ENCODE measurements around the gene IQCH. TPM values are rescaled to one million over a fixed set of nuclear protein-coding genes. Genes with fewer than 3 reads are reported as not detected.

The IQCH gene
- total and polyA plus RNA-seq, 10 donors, result 0.12 to 2.3 (median 1.3) TPM

GRCh38 chr15:67463488-67463887 lies 208.9 kb downstream of the IQCH start:
- intact Hi-C loops (cut with DNase I; ENCODE audit: low total_unique reads), result no loop called here
- Histone ChIP-seq H3K4me1 (no peaks in the 10 kb centered on the region), H3K27ac (no peak overlapping the region), H3K4me3 (no peak overlapping the region), H3K27me3 (replicated peaks in 1 of 7) (no peaks in the 10 kb centered on the region), H3K9me3 (no peaks in the 10 kb centered on the region), H3K36me3 (peaks cover 0 to 6% (median 0%) of the 10 kb centered on the region in 6 donors)
- TF ChIP-seq POLR2AphosphoS5 (IDR thresholded peaks at IDR 0.05) (no peak), POLR2A (IDR thresholded peaks at IDR 0.05) (no peak)
- TF ChIP-seq, protein P1, sequence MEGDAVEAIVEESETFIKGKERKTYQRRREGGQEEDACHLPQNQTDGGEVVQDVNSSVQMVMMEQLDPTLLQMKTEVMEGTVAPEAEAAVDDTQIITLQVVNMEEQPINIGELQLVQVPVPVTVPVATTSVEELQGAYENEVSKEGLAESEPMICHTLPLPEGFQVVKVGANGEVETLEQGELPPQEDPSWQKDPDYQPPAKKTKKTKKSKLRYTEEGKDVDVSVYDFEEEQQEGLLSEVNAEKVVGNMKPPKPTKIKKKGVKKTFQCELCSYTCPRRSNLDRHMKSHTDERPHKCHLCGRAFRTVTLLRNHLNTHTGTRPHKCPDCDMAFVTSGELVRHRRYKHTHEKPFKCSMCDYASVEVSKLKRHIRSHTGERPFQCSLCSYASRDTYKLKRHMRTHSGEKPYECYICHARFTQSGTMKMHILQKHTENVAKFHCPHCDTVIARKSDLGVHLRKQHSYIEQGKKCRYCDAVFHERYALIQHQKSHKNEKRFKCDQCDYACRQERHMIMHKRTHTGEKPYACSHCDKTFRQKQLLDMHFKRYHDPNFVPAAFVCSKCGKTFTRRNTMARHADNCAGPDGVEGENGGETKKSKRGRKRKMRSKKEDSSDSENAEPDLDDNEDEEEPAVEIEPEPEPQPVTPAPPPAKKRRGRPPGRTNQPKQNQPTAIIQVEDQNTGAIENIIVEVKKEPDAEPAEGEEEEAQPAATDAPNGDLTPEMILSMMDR (IDR thresholded peaks at IDR 0.05 in 8 of 11, conservative IDR thresholded peaks at IDR 0.05 in 3 of 11), result no peak
- DNase-seq, result no peak

DNA sequence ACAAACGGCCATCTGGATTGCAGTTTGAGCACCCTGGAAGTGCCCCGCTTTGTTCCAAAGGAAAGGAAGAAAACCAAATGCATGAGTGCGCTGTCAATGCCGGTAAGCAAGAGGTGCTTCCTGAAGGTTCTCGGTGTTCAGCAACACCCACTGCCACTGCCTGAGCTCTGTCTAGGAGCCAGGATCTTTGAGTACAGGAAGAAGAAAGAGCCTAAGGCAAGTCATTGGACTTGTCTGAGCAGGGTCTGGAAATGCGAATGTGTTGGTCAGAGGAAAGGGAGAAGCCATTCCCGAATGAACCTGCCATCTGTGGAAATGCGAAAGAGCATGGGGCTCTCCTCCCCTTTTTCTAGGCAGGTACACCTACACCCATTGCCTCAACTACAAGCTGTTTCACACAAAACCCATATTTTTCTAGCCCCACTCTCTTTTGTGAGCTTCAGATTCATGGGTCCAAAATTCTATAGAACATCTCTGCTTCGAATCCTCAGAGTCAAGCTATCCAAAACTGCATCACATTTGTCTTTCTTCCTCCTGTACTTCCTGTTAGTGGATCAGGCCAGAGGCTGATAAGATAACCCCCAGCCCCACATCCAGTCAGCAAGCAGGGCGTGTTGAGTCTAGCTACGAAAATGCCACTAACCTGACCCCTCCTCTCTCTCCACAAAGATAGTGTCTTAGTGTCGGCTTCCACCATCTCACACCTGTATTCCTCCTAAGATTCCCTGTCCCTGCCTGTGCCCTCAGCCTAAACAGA lies 210.8 kb downstream of the IQCH start:
- Histone ChIP-seq H3K36me3 (peaks cover 0 to 6% (median 0%) of the 10 kb centered on the region in 6 donors), H3K4me1 (no peaks in the 10 kb centered on the region), H3K4me3 (no peak overlapping the region), H3K27ac (no peak overlapping the region), H3K27me3 (replicated peaks in 1 of 7) (no peaks in the 10 kb centered on the region), H3K9me3 (no peaks in the 10 kb centered on the region)
- DNase-seq, result no peak
- TF ChIP-seq POLR2AphosphoS5 (IDR thresholded peaks at IDR 0.05), result no peak
- TF ChIP-seq POLR2A (IDR thresholded peaks at IDR 0.05), result no peak
- TF ChIP-seq, protein P1 (IDR thresholded peaks at IDR 0.05 in 8 of 11, conservative IDR thresholded peaks at IDR 0.05 in 3 of 11), result no peak
- intact Hi-C loops (cut with DNase I; ENCODE audit: low total_unique reads), result no loop called here
- 88 to 94% (median 92%) methylated on average over 12 of the region's 12 CpGs for WGBS, 5 donors

- Histone ChIP-seq H3K4me3 (no peak overlapping the region), H3K27me3 (replicated peaks in 1 of 7) (no peaks in the 10 kb centered on the region), H3K36me3 (peaks cover 0 to 6% (median 0%) of the 10 kb centered on the region in 6 donors), H3K27ac (no peak overlapping the region), H3K9me3 (no peaks in the 10 kb centered on the region), H3K4me1 (no peaks in the 10 kb centered on the region)
- TF ChIP-seq, protein P1 (IDR thresholded peaks at IDR 0.05 in 8 of 11, conservative IDR thresholded peaks at IDR 0.05 in 3 of 11), result no peak
- TF ChIP-seq POLR2AphosphoS5 (IDR thresholded peaks at IDR 0.05) (no peak), POLR2A (IDR thresholded peaks at IDR 0.05) (no peak)
- no peak for DNase-seq
- intact Hi-C loops (cut with DNase I; ENCODE audit: low total_unique reads), result no loop called here
- 93 to 98% (median 95%) methylated on average over 3 of the region's 3 CpGs for WGBS, 5 donors
These were observed 213.8 kb downstream of the IQCH start for GRCh38 chr15:67468416-67468815.

- H3K4me3 ChIP-seq, result no peak overlapping the region
- no peaks in the 10 kb centered on the region for H3K4me1 ChIP-seq
- H3K36me3 ChIP-seq, result peaks cover 0 to 6% (median 0%) of the 10 kb centered on the region in 6 donors
- no peaks in the 10 kb centered on the region for H3K9me3 ChIP-seq
- TF ChIP-seq POLR2A (IDR thresholded peaks at IDR 0.05) (no peak), POLR2AphosphoS5 (IDR thresholded peaks at IDR 0.05) (no peak)
- TF ChIP-seq, protein P1 (IDR thresholded peaks at IDR 0.05 in 8 of 11, conservative IDR thresholded peaks at IDR 0.05 in 3 of 11), result no peak
- intact Hi-C loops (cut with DNase I; ENCODE audit: low total_unique reads), result no loop called here
- 66 to 94% (median 76%) methylated on average over 3 of the region's 3 CpGs for WGBS, 5 donors
- no peak for DNase-seq
- no peaks in the 10 kb centered on the region for H3K27me3 ChIP-seq (replicated peaks in 1 of 7)
- no peak overlapping the region for H3K27ac ChIP-seq
These were observed 215.1 kb downstream of the IQCH start for GRCh38 chr15:67469680-67470079.
